ENCODE data around the gene VPS51. TPM values are rescaled to one million over a fixed set of nuclear protein-coding genes. Genes with fewer than 3 reads are reported as not detected.

The VPS51 gene
- total and polyA plus RNA-seq, 9 of the 15 experiments (the other 6 are each of a cell fraction or from before 2014, with no cell fraction given), result 1.8 to 143 (median 46.8) TPM

GRCh38 chr11:65133724-65134123 lies 37.7 kb downstream of the VPS51 start:
- H3K27me3 ChIP-seq (ENCODE audit: control insufficient read depth in 2 of 2, insufficient read depth in 2 of 2, low read length in 2 of 2), result no peaks in the 10 kb centered on the region; a peak in 1 of 5 replicates
- peak overlapping the region; percentile 96 for H3K4me3 ChIP-seq
- ATAC-seq (no peak), FAIRE-seq (peak; percentile 6), DNase-seq (ENCODE audit: extremely low read depth in 1 of 4, low spot score in 3 of 4) (no peak)
- H4K20me1 ChIP-seq (replicated peaks; ENCODE audit: control insufficient read depth, insufficient read depth, low read length), result peaks cover 8% of the 10 kb centered on the region; the same call in 1 of the 2 replicates
- peaks cover 21 to 49% of the 10 kb centered on the region in 2 experiments; a peak in 4 of 5 replicates for H3K4me1 ChIP-seq (replicated peaks in 1 of 2; ENCODE audit: control insufficient read depth in 2 of 2, insufficient read depth in 2 of 2, low read length in 2 of 2)
- WGBS (ENCODE audit: insufficient coverage, low coverage, missing lambda C conversion rate), result under 1% methylated on average over 20 of the region's 20 CpGs
- H2AFZ ChIP-seq (ENCODE audit: low read depth, low read length), result peak overlapping the region; percentile 94; the same call in 1 of the 2 replicates
- intact Hi-C loops (cut with micrococcal nuclease) (loop anchor here (2.0 kb wide), 2 partner anchors 35 to 47 kb away; partner anchors contain the start of gene CAPN1), in situ Hi-C loops (cut with MboI) (no loop called here)
- peaks cover 43% of the 10 kb centered on the region for H3K36me3 ChIP-seq (ENCODE audit: control insufficient read depth, insufficient read depth, low read length)
- peak overlapping the region; percentile 98 to 99 for H3K9ac ChIP-seq (ENCODE audit: insufficient read depth in 1 of 2, low read depth in 2 of 2, low read length in 2 of 2)
- H3K9me1 ChIP-seq (ENCODE audit: control insufficient read depth, insufficient read depth, low read length), result peaks cover 4% of the 10 kb centered on the region
- peaks cover 41% of the 10 kb centered on the region for H3K79me2 ChIP-seq (ENCODE audit: control insufficient read depth, insufficient read depth, low read length)
- H3K4me2 ChIP-seq (ENCODE audit: insufficient read depth, low read length), result peak overlapping the region; percentile 98
- ChIA-PET CTCF (ENCODE audit: low intra/inter-chr PET ratio) (no interaction called here), POLR2A (interaction anchor here (0.7 to 8.4 kb wide), 10 partner anchors 13 to 365 kb away, joined by 3 to 182 read pairs (median 14); partner anchors contain the start of genes CAPN1, FAU, MALAT1 and MRPL49)
- H3K27ac ChIP-seq (ENCODE audit: extremely low read depth, low read depth, low read length), result peak overlapping the region; percentile 98
- BruUV-seq (replicated peaks), result no TSS peak
- no peaks in the 10 kb centered on the region for H3K9me3 ChIP-seq (replicated peaks; ENCODE audit: control insufficient read depth, insufficient read depth, low read depth, low read length)
- TF ChIP-seq ZNF76 (CRISPR knock-in tag; IDR thresholded peaks at IDR 0.05; ENCODE audit: borderline replicate concordance) (no peak), ZNF589 (CRISPR knock-in tag; IDR thresholded peaks at IDR 0.05; ENCODE audit: low read depth) (no peak), ETS2 (tag; IDR thresholded peaks at IDR 0.05; ENCODE audit: borderline replicate concordance, poor library complexity, severe bottlenecking) (no peak), ZNF239 (CRISPR knock-in tag; IDR thresholded peaks at IDR 0.05) (no peak), ZNF830 (CRISPR knock-in tag; IDR thresholded peaks at IDR 0.05) (no peak), RFX5 (IDR thresholded peaks at IDR 0.05; ENCODE audit: low read depth, low read length) (no peak), SNAPC5 (CRISPR knock-in tag; IDR thresholded peaks at IDR 0.05) (no peak), TAL1 (IDR thresholded peaks at IDR 0.05) (no peak)
- TF ChIP-seq, protein P1, sequence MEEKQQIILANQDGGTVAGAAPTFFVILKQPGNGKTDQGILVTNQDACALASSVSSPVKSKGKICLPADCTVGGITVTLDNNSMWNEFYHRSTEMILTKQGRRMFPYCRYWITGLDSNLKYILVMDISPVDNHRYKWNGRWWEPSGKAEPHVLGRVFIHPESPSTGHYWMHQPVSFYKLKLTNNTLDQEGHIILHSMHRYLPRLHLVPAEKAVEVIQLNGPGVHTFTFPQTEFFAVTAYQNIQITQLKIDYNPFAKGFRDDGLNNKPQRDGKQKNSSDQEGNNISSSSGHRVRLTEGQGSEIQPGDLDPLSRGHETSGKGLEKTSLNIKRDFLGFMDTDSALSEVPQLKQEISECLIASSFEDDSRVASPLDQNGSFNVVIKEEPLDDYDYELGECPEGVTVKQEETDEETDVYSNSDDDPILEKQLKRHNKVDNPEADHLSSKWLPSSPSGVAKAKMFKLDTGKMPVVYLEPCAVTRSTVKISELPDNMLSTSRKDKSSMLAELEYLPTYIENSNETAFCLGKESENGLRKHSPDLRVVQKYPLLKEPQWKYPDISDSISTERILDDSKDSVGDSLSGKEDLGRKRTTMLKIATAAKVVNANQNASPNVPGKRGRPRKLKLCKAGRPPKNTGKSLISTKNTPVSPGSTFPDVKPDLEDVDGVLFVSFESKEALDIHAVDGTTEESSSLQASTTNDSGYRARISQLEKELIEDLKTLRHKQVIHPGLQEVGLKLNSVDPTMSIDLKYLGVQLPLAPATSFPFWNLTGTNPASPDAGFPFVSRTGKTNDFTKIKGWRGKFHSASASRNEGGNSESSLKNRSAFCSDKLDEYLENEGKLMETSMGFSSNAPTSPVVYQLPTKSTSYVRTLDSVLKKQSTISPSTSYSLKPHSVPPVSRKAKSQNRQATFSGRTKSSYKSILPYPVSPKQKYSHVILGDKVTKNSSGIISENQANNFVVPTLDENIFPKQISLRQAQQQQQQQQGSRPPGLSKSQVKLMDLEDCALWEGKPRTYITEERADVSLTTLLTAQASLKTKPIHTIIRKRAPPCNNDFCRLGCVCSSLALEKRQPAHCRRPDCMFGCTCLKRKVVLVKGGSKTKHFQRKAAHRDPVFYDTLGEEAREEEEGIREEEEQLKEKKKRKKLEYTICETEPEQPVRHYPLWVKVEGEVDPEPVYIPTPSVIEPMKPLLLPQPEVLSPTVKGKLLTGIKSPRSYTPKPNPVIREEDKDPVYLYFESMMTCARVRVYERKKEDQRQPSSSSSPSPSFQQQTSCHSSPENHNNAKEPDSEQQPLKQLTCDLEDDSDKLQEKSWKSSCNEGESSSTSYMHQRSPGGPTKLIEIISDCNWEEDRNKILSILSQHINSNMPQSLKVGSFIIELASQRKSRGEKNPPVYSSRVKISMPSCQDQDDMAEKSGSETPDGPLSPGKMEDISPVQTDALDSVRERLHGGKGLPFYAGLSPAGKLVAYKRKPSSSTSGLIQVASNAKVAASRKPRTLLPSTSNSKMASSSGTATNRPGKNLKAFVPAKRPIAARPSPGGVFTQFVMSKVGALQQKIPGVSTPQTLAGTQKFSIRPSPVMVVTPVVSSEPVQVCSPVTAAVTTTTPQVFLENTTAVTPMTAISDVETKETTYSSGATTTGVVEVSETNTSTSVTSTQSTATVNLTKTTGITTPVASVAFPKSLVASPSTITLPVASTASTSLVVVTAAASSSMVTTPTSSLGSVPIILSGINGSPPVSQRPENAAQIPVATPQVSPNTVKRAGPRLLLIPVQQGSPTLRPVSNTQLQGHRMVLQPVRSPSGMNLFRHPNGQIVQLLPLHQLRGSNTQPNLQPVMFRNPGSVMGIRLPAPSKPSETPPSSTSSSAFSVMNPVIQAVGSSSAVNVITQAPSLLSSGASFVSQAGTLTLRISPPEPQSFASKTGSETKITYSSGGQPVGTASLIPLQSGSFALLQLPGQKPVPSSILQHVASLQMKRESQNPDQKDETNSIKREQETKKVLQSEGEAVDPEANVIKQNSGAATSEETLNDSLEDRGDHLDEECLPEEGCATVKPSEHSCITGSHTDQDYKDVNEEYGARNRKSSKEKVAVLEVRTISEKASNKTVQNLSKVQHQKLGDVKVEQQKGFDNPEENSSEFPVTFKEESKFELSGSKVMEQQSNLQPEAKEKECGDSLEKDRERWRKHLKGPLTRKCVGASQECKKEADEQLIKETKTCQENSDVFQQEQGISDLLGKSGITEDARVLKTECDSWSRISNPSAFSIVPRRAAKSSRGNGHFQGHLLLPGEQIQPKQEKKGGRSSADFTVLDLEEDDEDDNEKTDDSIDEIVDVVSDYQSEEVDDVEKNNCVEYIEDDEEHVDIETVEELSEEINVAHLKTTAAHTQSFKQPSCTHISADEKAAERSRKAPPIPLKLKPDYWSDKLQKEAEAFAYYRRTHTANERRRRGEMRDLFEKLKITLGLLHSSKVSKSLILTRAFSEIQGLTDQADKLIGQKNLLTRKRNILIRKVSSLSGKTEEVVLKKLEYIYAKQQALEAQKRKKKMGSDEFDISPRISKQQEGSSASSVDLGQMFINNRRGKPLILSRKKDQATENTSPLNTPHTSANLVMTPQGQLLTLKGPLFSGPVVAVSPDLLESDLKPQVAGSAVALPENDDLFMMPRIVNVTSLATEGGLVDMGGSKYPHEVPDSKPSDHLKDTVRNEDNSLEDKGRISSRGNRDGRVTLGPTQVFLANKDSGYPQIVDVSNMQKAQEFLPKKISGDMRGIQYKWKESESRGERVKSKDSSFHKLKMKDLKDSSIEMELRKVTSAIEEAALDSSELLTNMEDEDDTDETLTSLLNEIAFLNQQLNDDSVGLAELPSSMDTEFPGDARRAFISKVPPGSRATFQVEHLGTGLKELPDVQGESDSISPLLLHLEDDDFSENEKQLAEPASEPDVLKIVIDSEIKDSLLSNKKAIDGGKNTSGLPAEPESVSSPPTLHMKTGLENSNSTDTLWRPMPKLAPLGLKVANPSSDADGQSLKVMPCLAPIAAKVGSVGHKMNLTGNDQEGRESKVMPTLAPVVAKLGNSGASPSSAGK (IDR thresholded peaks at IDR 0.05), result no peak
- TF ChIP-seq, protein P2, sequence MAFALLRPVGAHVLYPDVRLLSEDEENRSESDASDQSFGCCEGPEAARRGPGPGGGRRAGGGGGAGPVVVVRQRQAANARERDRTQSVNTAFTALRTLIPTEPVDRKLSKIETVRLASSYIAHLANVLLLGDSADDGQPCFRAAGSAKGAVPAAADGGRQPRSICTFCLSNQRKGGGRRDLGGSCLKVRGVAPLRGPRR (CRISPR knock-in tag; IDR thresholded peaks at IDR 0.05), result 0 out of 2 replicates have a peak, but pooled peaks have one; percentile 56

Measured in K562 (cell line).